T-cell (primary cell): ENCODE results near the gene MAST3. TPM values are rescaled to one million over a fixed set of nuclear protein-coding genes. Genes with fewer than 3 reads are reported as not detected.

Source experiments
- ATAC-seq, 4 experiments: fragments of 200-7000 bp in 3 of 4; fragments of 150-1000 bp in 1 of 4; cut with Tn5 transposase; replicated peaks in 1 of 4; 1 replicate in 3 of 4; 2 replicates in 1 of 4; pipeline ENCODE4 v1.10.0; 2021; ENCODE audit warnings: moderate library complexity in 3 of 4, mild to moderate bottlenecking in 2 of 4, moderate number of reproducible peaks in 1 of 4
- CTCF ChIA-PET, 2 donors: fragments of 300-600 bp; sonication (Branson Sonifier 250); formaldehyde crosslinking; loops; one replicate each; lab custom pipeline; 2022; ENCODE audit warnings: antibody characterized with exemption in 2 of 2; lab: Charles Lee
- POLR2A ChIA-PET, 2 donors: fragments of 300-600 bp; sonication (Branson Sonifier 250); formaldehyde crosslinking; loops; one replicate each; lab custom pipeline; 2022; ENCODE audit warnings: antibody characterized with exemption in 2 of 2; lab: Charles Lee
- DNase-seq, 35 experiments: peaks; one replicate each; pipeline versions ENCODE4 v3.0.0 to v3.0.0-alpha.2; 2013 to 2023
- H3K27ac ChIP-seq: one replicate; pipeline ENCODE4 v1.5.1; 2013; ENCODE audit warnings: low read length
- H3K27me3 ChIP-seq, 2 experiments: replicated peaks in 1 of 2; 1 replicate in 1 of 2; 2 replicates in 1 of 2; pipeline versions ENCODE4 v1.6.1 to v1.7.0; 2013; ENCODE audit warnings: low read length in 1 of 2, mixed read lengths in 1 of 2; ENCODE audit not compliant: control insufficient read depth in 2 of 2, insufficient read depth in 2 of 2; ENCODE audit errors: extremely low read depth in 1 of 2
- H3K36me3 ChIP-seq, 2 donors: 1 replicate in 1 of 2; 2 replicates in 1 of 2; pipeline versions ENCODE4 v1.6.1 to v1.7.0; 2013; ENCODE audit warnings: low read length in 1 of 2; ENCODE audit not compliant: control insufficient read depth in 2 of 2, insufficient read depth in 1 of 2; ENCODE audit errors: extremely low read depth in 1 of 2
- H3K4me1 ChIP-seq, 2 experiments: 1 replicate in 1 of 2; 2 replicates in 1 of 2; pipeline versions ENCODE4 v1.6.1 to v1.7.0; 2013; ENCODE audit warnings: low read length in 2 of 2, mixed read lengths in 1 of 2; ENCODE audit not compliant: insufficient read depth in 2 of 2, control insufficient read depth in 1 of 2; ENCODE audit errors: extremely low read depth in 1 of 2
- H3K4me3 ChIP-seq, 2 donors: 1 replicate in 1 of 2; 2 replicates in 1 of 2; pipeline versions ENCODE4 v1.5.1 to v1.7.0; 2013; ENCODE audit warnings: mild to moderate bottlenecking in 2 of 2, low read length in 1 of 2, moderate library complexity in 1 of 2; ENCODE audit not compliant: control insufficient read depth in 1 of 2; ENCODE audit errors: extremely low read depth in 1 of 2
- H3K9me3 ChIP-seq: 2 replicates; pipeline ENCODE4 v1.7.0; 2013
- H3K27ac Mint-ChIP-seq, 2 donors: one replicate each; pipeline ENCODE4 v1.8.0; 2020 to 2021; ENCODE audit warnings: mild to moderate bottlenecking in 2 of 2, mixed read lengths in 2 of 2
- H3K27me3 Mint-ChIP-seq, 2 donors: one replicate each; pipeline ENCODE4 v1.8.0; 2021 to 2022; ENCODE audit warnings: mixed read lengths in 2 of 2
- H3K36me3 Mint-ChIP-seq: one replicate; pipeline ENCODE4 v1.8.0; 2021; ENCODE audit warnings: mixed read lengths
- H3K4me1 Mint-ChIP-seq, 3 donors: one replicate each; pipeline ENCODE4 v1.8.0; 2020 to 2022; ENCODE audit warnings: mixed read lengths in 3 of 3, mild to moderate bottlenecking in 1 of 3
- H3K4me3 Mint-ChIP-seq, 3 donors: one replicate each; pipeline ENCODE4 v1.8.0; 2020 to 2022; ENCODE audit warnings: mild to moderate bottlenecking in 3 of 3, mixed read lengths in 3 of 3, moderate library complexity in 3 of 3
- H3K9me3 Mint-ChIP-seq, 3 donors: one replicate each; pipeline ENCODE4 v1.8.0; 2020 to 2022; ENCODE audit warnings: mixed read lengths in 3 of 3
- whole genome bisulfite sequencing: methylation state at CpG from one replicate; pipeline ENCODE4 v1.1.5; 2013; ENCODE audit warnings: missing lambda C conversion rate; ENCODE audit not compliant: insufficient coverage; 5-methylcytosine and 5-hydroxymethylcytosine counted together
- total RNA-seq, 35 experiments: library from RNA in 6 of 35; stranded (reverse) in 6 of 35; fragments of 120-200 nt in 1 of 35; gene quantifications; one replicate each; pipeline versions ENCODE4 v1.2.1 to v1.2.4 and lab custom pipeline; 2013 to 2026

The MAST3 gene
- total RNA-seq, 5 donors from 2014 or later (not counting 1 experiment from before 2014, with no cell fraction given) = 42.0 to 60.2 (median 53.2) TPM

GRCh38 chr19:18065173-18065495 lies 32.4 kb upstream of the MAST3 start:
- H3K27ac ChIP-seq = no peak overlapping the region
- POLR2A ChIA-PET = no interaction called here
- no peaks in the 10 kb centered on the region for H3K4me1 ChIP-seq
- H3K27me3 ChIP-seq = no peaks in the 10 kb centered on the region
- H3K27me3 Mint-ChIP-seq = no peaks in the 10 kb centered on the region
- H3K27ac Mint-ChIP-seq = peak overlapping the region in 1 of 2 donors; percentile 21
- no peak for ATAC-seq
- H3K9me3 ChIP-seq = no peaks in the 10 kb centered on the region
- no peaks in the 10 kb centered on the region for H3K4me1 Mint-ChIP-seq
- CTCF ChIA-PET = interaction anchor here in 1 of 2 donors (0.6 kb wide), 1 partner anchor 108 kb away, joined by 6 read pairs; no protein-coding TSS in a partner anchor
- no CpG with 5 or more reads among the region's 1 CpG for WGBS
- peaks cover 21% of the 10 kb centered on the region for H3K36me3 Mint-ChIP-seq
- peaks cover 5 to 45% of the 10 kb centered on the region in 2 donors for H3K36me3 ChIP-seq
- H3K9me3 Mint-ChIP-seq = no peaks in the 10 kb centered on the region
- no peak overlapping the region for H3K4me3 ChIP-seq
- DNase-seq = no peak
- H3K4me3 Mint-ChIP-seq = no peak overlapping the region

DNA sequence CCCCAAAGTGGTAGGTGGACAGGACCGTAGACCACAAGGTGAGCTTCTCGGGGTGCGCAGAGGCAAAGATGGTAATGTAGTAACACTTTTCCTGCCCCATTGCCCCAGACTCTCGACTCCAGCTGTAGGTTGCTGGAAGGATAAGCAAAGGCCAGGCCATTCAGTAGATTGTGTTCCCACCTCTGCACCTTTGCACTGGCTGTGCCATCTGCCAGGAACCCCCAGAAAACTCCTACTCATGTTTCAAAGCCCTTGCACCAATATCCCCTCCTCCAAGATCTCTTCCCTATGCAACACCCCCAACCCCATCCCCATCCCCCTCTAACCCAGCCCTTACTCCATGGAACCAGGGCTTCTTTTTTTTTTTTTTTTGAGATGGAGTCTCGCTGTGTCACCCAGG lies 29.2 kb upstream of the MAST3 start:
- peak overlapping the region in 1 of 2 donors; percentile 66 for H3K27ac Mint-ChIP-seq
- ATAC-seq (no peak), DNase-seq (no peak)
- ChIA-PET CTCF (interaction anchor here in 1 of 2 donors (0.6 kb wide), 1 partner anchor 45 kb away, joined by 4 read pairs; no protein-coding TSS in a partner anchor), POLR2A (no interaction called here)
- H3K4me3 Mint-ChIP-seq = no peak overlapping the region
- no peaks in the 10 kb centered on the region for H3K9me3 Mint-ChIP-seq
- H3K27ac ChIP-seq = no peak overlapping the region
- no peak overlapping the region for H3K4me3 ChIP-seq
- H3K36me3 Mint-ChIP-seq = peaks cover 22% of the 10 kb centered on the region
- no peaks in the 10 kb centered on the region for H3K9me3 ChIP-seq
- H3K36me3 ChIP-seq = peaks cover 5 to 51% of the 10 kb centered on the region in 2 donors
- H3K4me1 ChIP-seq = peaks cover under 1 to 5% of the 10 kb centered on the region in 2 experiments
- H3K27me3 Mint-ChIP-seq = no peaks in the 10 kb centered on the region
- WGBS = no CpG with 5 or more reads among the region's 5 CpGs
- peaks cover 5% of the 10 kb centered on the region in 3 donors for H3K4me1 Mint-ChIP-seq
- no peaks in the 10 kb centered on the region for H3K27me3 ChIP-seq

DNA sequence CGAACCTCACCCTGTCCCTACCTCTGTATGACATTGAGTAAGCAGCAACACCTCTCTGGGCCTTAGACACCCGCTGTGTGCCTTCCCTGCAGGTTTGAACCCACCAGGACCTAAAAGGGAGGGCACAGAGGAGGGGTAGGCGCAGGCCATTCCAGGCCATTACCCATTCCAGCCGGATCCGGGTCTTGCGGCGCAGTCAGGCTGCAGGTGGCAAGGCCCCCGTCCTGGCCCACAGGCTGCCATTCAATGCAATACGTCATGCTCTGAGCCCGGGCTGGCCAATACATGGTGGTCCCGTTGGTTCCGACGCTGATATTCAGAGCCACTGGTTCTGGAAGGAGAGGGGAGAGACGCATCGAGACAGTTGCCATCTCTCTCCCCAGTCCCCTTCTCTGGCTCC lies 28.2 kb upstream of the MAST3 start:
- Histone ChIP-seq H3K27ac (no peak overlapping the region), H3K36me3 (peaks cover 5 to 54% of the 10 kb centered on the region in 2 donors), H3K4me3 (no peak overlapping the region), H3K4me1 (peaks cover 2 to 14% of the 10 kb centered on the region in 2 experiments), H3K9me3 (no peaks in the 10 kb centered on the region), H3K27me3 (no peaks in the 10 kb centered on the region)
- Mint-ChIP-seq H3K27me3 (no peaks in the 10 kb centered on the region), H3K9me3 (no peaks in the 10 kb centered on the region), H3K4me1 (peaks cover 13 to 14% (median 14%) of the 10 kb centered on the region in 3 donors), H3K4me3 (no peak overlapping the region), H3K27ac (no peak overlapping the region), H3K36me3 (peaks cover 27% of the 10 kb centered on the region)
- ChIA-PET POLR2A (no interaction called here), CTCF (no interaction called here)
- WGBS = 71% methylated on average over 3 of the region's 15 CpGs
- no peak for ATAC-seq
- DNase-seq = no peak

- ATAC-seq = no peak
- POLR2A ChIA-PET = interaction anchor here in 1 of 2 donors (0.6 kb wide), 1 partner anchor 302 kb away, joined by 4 read pairs; no protein-coding TSS in a partner anchor
- WGBS = 93% methylated on average over 8 of the region's 11 CpGs
- Histone ChIP-seq H3K36me3 (peaks cover 5 to 51% of the 10 kb centered on the region in 2 donors), H3K4me1 (peaks cover 2 to 14% of the 10 kb centered on the region in 2 experiments), H3K4me3 (no peak overlapping the region), H3K27ac (no peak overlapping the region), H3K27me3 (no peaks in the 10 kb centered on the region), H3K9me3 (no peaks in the 10 kb centered on the region)
- no peaks in the 10 kb centered on the region for H3K27me3 Mint-ChIP-seq
- no peak overlapping the region for H3K27ac Mint-ChIP-seq
- H3K9me3 Mint-ChIP-seq = no peaks in the 10 kb centered on the region
- DNase-seq = no peak
- H3K4me3 Mint-ChIP-seq = no peak overlapping the region
- CTCF ChIA-PET = interaction anchor here in 1 of 2 donors (0.6 kb wide), 1 partner anchor 292 kb away, joined by 8 read pairs; no protein-coding TSS in a partner anchor
- peaks cover 13 to 14% (median 14%) of the 10 kb centered on the region in 3 donors for H3K4me1 Mint-ChIP-seq
- H3K36me3 Mint-ChIP-seq = peaks cover 22% of the 10 kb centered on the region
These were observed 27.4 kb upstream of the MAST3 start for GRCh38 chr19:18070181-18070580.

GRCh38 chr19:18072335-18072734 lies 25.2 kb upstream of the MAST3 start:
- CTCF ChIA-PET = no interaction called here
- ATAC-seq (no peak), DNase-seq (no peak)
- Histone ChIP-seq H3K27ac (no peak overlapping the region), H3K4me3 (no peak overlapping the region), H3K4me1 (peaks cover 2 to 14% of the 10 kb centered on the region in 2 experiments), H3K9me3 (no peaks in the 10 kb centered on the region), H3K36me3 (peaks cover 3 to 57% of the 10 kb centered on the region in 2 donors), H3K27me3 (no peaks in the 10 kb centered on the region)
- no peaks in the 10 kb centered on the region for H3K9me3 Mint-ChIP-seq
- no peak overlapping the region for H3K4me3 Mint-ChIP-seq
- WGBS = no CpG with 5 or more reads among the region's 6 CpGs
- H3K27me3 Mint-ChIP-seq = no peaks in the 10 kb centered on the region
- H3K4me1 Mint-ChIP-seq = peaks cover 13 to 14% (median 14%) of the 10 kb centered on the region in 3 donors
- POLR2A ChIA-PET = no interaction called here
- H3K27ac Mint-ChIP-seq = no peak overlapping the region
- H3K36me3 Mint-ChIP-seq = peaks cover 25% of the 10 kb centered on the region

- no peaks in the 10 kb centered on the region for H3K9me3 Mint-ChIP-seq
- no peaks in the 10 kb centered on the region for H3K27me3 Mint-ChIP-seq
- peak overlapping the region; percentile 59 to 71 for H3K27ac Mint-ChIP-seq
- peaks cover 13 to 14% (median 14%) of the 10 kb centered on the region in 3 donors for H3K4me1 Mint-ChIP-seq
- ChIA-PET CTCF (no interaction called here), POLR2A (no interaction called here)
- Histone ChIP-seq H3K27ac (no peak overlapping the region), H3K36me3 (peaks cover 3 to 62% of the 10 kb centered on the region in 2 donors), H3K9me3 (no peaks in the 10 kb centered on the region), H3K4me1 (peaks cover 2 to 14% of the 10 kb centered on the region in 2 experiments), H3K4me3 (no peak overlapping the region), H3K27me3 (no peaks in the 10 kb centered on the region)
- H3K36me3 Mint-ChIP-seq = peaks cover 32% of the 10 kb centered on the region
- DNase-seq (no peak), ATAC-seq (peak; percentile 43 to 67 (median 58))
- no peak overlapping the region for H3K4me3 Mint-ChIP-seq
- WGBS = 17% methylated on average over 1 of the region's 4 CpGs
These were observed 24.4 kb upstream of the MAST3 start for GRCh38 chr19:18073197-18073596.
